Immature natural killer cell (primary cell): ENCODE data around the gene TMEM63A. TPM values are rescaled to one million over a fixed set of nuclear protein-coding genes. Genes with fewer than 3 reads are reported as not detected.

Experiments used
- DNase-seq, 3 donors: peaks; one replicate each; pipeline ENCODE4 v3.0.0; 2022; ENCODE audit warnings: mixed read lengths in 1 of 3
- H3K27ac Mint-ChIP-seq, 6 donors: one replicate each; pipeline ENCODE4 v1.8.0; 2020; ENCODE audit warnings: mixed read lengths in 6 of 6, mild to moderate bottlenecking in 5 of 6, inconsistent platforms in 4 of 6, moderate library complexity in 3 of 6
- H3K27me3 Mint-ChIP-seq, 3 donors: one replicate each; pipeline ENCODE4 v1.8.0; 2020 to 2021; ENCODE audit warnings: low read depth in 3 of 3, mild to moderate bottlenecking in 3 of 3, mixed read lengths in 3 of 3, moderate library complexity in 3 of 3, inconsistent platforms in 1 of 3
- H3K36me3 Mint-ChIP-seq, 3 donors: one replicate each; pipeline ENCODE4 v1.8.0; 2020; ENCODE audit warnings: mixed read lengths in 3 of 3, inconsistent platforms in 2 of 3, mild to moderate bottlenecking in 2 of 3
- H3K4me1 Mint-ChIP-seq, 2 donors: one replicate each; pipeline ENCODE4 v1.8.0; 2020; ENCODE audit warnings: inconsistent platforms in 2 of 2, mild to moderate bottlenecking in 2 of 2, mixed read lengths in 2 of 2, moderate library complexity in 1 of 2
- H3K4me3 Mint-ChIP-seq, 5 donors: one replicate each; pipeline ENCODE4 v1.8.0; 2020; ENCODE audit warnings: mild to moderate bottlenecking in 5 of 5, mixed read lengths in 5 of 5, inconsistent platforms in 3 of 5, moderate library complexity in 3 of 5
- H3K9me3 Mint-ChIP-seq, 6 donors: one replicate each; pipeline ENCODE4 v1.8.0; 2020; ENCODE audit warnings: mild to moderate bottlenecking in 6 of 6, mixed read lengths in 6 of 6, inconsistent platforms in 4 of 6, moderate library complexity in 3 of 6
- polyA plus RNA-seq, 3 donors: library from polyadenylated mRNA; unstranded; fragments of 300-500 nt; fragmentation: Illumina TruSeq; gene quantifications; one replicate each; pipeline ENCODE4 v1.2.3, GENCODE V29; 2021

The TMEM63A gene
- polyA plus RNA-seq, 3 donors from 2014 or later, result 10.1 to 27.4 (median 11.1) TPM

DNA sequence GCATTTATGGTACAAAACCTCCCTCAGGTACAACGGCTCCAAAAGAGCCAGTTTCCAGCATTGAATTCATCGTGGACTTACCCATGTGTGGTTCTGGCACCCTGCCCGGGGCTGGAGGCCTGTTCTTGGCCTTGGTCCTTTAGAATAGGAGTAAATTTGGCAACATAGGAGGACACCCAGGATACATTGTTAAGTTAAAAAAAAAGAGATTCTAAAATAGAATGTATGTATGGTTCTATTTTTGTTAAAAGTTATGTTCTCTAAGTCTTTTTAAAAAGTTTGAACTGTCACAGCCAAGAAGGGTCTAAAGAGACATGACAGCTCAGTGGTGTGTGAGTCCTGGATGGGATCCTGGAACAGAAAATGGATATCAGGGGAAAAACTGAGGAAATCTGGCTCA is 46.3 kb downstream of the TMEM63A start:
- H3K4me3 Mint-ChIP-seq, result no peak overlapping the region
- H3K36me3 Mint-ChIP-seq, result peaks cover 0 to 4% (median 0%) of the 10 kb centered on the region in 3 donors
- peaks cover 0 to 3% (median 2%) of the 10 kb centered on the region in 3 donors for H3K27me3 Mint-ChIP-seq
- peaks cover 5% of the 10 kb centered on the region in 2 donors for H3K4me1 Mint-ChIP-seq
- no peak overlapping the region for H3K27ac Mint-ChIP-seq
- no peaks in the 10 kb centered on the region for H3K9me3 Mint-ChIP-seq
- DNase-seq, result no peak

DNA sequence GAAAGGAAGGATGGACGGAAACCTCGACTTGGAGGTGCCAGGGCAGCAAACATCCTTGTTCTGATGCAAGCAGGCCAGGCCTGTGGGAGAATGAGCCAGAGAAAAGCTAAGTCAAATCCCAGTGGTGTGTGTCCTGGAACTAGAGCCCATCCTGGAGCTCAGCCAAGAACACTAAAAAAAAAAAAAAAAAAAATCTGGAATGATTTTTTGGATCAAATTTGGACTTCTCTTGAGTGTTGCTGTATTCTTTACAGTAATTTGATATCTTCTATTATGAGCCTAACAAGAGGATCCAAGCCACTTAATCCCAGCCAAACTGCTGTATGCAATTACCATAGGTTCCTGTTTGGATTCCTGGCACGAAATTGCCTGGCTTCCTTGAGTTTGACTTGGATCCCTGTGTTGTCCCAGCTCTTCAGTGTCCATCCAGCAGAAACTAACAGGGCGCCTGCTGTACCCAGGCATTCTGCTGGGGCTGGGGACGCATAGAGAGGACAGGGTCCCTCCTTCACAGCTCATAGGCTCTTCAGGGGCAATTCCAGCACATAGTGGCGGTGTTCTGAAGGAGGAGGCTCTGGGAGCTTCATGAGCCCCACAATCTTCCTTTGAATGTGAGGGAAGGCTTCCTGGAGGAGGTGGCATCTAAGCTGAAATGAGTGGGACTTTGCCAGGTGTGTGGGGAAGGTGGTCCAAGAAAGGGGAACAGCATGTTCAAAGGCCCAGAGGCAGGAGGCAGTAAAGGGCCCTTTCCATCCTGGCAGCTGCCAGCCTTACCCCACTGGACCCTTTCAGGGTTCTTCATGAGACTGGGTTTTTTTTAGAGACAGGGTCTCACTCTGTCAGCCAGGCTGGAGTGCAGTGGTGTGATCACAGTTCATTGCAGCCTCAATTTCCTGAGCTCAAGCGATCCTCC is 47.5 kb downstream of the TMEM63A start:
- H3K36me3 Mint-ChIP-seq, result peaks cover 0 to 4% (median 0%) of the 10 kb centered on the region in 3 donors
- no peaks in the 10 kb centered on the region for H3K9me3 Mint-ChIP-seq
- H3K27me3 Mint-ChIP-seq, result peaks cover 0 to 3% (median 0%) of the 10 kb centered on the region in 3 donors
- no peak for DNase-seq
- H3K4me1 Mint-ChIP-seq, result no peaks in the 10 kb centered on the region
- H3K27ac Mint-ChIP-seq, result no peak overlapping the region
- H3K4me3 Mint-ChIP-seq, result no peak overlapping the region

DNA sequence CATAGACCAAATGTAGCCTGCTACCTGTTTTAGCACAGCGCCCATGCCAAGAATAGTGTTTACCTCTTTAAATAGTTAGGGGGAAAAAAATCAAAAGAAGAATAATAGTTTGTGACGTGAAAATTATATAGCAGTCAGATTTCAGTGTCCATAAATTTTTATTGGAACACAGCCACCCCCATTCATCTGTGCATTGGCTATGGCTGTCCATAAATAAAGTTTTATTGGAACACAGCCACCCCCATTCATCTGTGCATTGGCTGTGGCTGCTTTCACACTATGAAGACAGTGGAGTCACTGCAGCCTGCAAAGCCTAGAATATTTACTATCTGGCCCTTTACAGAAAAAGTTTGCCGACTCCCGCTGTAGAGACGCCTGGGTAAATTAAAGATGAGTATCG is 51.3 kb downstream of the TMEM63A start:
- Mint-ChIP-seq H3K9me3 (no peaks in the 10 kb centered on the region), H3K27me3 (peaks cover 0 to 3% (median 0%) of the 10 kb centered on the region in 3 donors), H3K4me3 (no peak overlapping the region), H3K4me1 (no peaks in the 10 kb centered on the region), H3K36me3 (peaks cover 0 to 4% (median 0%) of the 10 kb centered on the region in 3 donors), H3K27ac (no peak overlapping the region)
- no peak for DNase-seq

DNA sequence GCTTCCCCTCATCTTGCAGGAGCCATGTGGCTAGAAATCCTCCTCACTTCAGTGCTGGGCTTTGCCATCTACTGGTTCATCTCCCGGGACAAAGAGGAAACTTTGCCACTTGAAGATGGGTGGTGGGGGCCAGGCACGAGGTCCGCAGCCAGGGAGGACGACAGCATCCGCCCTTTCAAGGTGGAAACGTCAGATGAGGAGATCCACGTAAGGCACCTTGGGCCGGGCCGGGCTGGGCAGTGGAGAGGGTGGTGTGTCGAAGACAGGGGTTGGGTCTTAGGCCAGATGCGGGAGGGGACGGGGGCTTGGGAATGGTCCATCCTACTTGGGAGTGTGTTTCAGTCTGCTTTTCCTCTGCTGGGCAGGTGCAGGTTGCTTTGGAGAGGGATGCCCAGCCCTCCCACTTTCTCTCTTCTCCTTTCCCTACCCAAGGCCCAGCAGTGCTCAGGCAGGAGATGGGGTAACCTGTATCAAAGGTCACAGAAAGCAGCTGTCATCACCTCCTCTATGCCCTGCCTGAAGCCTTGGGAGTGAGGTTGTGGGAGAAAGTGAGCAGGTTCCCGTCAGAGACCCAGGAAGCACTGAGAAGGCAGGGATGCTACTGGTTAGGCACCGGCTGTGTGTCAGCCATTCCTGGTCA is 53.4 kb downstream of the TMEM63A start:
- H3K9me3 Mint-ChIP-seq, result no peaks in the 10 kb centered on the region
- no peak overlapping the region for H3K27ac Mint-ChIP-seq
- H3K4me1 Mint-ChIP-seq, result no peaks in the 10 kb centered on the region
- no peak for DNase-seq
- peaks cover 0 to 3% (median 3%) of the 10 kb centered on the region in 3 donors for H3K27me3 Mint-ChIP-seq
- no peak overlapping the region for H3K4me3 Mint-ChIP-seq
- H3K36me3 Mint-ChIP-seq, result no peaks in the 10 kb centered on the region

DNA sequence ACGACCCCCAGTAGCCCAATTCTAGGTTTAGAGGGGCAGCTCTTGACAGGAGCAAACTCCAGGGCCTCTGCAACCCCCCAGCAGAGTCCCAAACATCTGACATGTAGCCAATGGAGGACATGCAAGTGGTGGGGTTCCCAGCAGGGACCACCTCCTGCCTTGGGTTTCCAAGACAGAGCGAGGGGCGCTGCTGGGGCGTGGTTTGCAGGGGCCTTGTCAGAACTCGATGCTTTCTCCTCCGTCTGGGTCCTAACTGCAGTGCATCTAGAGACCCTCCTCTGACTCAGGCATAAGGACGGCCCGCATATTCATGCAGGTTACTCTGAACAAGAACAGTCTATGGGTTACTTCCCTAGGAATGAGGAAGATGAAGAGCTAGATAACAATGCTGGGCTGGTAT is 55.1 kb downstream of the TMEM63A start:
- Mint-ChIP-seq H3K36me3 (peaks cover 0 to 4% (median 0%) of the 10 kb centered on the region in 3 donors), H3K4me3 (no peak overlapping the region), H3K9me3 (no peaks in the 10 kb centered on the region), H3K27me3 (peaks cover 0 to 3% (median 3%) of the 10 kb centered on the region in 3 donors), H3K4me1 (no peaks in the 10 kb centered on the region), H3K27ac (no peak overlapping the region)
- DNase-seq, result no peak

DNA sequence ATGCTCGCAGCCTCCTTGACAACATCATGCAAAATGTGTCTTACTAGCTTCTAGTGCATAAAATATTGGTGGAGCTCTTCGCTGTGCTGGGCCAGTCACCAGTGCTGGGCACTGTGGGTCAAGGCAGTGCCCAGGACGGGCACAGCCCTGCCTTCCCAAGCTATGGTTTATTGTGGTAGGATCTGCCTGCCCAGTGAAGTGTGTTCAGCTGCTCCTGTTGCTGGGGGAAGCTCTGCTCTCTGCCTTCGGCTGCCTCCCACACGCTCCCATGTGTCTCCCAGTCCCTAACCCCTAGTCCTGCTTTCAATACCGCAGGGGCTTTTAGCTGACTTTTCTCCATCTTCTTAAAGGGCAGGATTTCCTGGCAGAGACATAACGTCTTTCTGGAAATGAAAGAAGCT is 56.6 kb downstream of the TMEM63A start:
- Mint-ChIP-seq H3K27ac (no peak overlapping the region), H3K4me3 (no peak overlapping the region), H3K36me3 (peaks cover 0 to 4% (median 0%) of the 10 kb centered on the region in 3 donors), H3K9me3 (no peaks in the 10 kb centered on the region), H3K27me3 (peaks cover 0 to 3% (median 0%) of the 10 kb centered on the region in 3 donors), H3K4me1 (no peaks in the 10 kb centered on the region)
- no peak for DNase-seq

DNA sequence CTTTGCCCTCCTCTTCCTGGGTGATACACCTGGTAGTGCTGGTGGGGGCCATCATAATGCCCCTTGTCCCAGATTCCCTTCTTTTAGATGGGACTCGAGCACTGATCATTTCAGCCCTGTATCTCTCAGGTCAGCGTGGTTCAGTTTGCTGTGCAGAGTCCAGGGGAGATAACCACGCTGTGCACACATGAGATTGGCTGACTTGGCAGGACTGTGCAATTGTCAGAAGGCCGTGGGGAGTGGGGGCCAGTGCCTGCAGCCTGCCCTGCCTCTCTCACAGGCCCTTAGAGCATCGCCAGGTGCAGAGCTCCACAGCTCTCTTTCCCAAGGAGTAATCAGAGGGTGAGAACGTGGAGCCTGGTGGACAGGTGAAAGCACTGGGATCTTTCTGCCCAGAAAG is 57.1 kb downstream of the TMEM63A start:
- Mint-ChIP-seq H3K9me3 (no peaks in the 10 kb centered on the region), H3K4me1 (no peaks in the 10 kb centered on the region), H3K27me3 (peaks cover 0 to 3% (median 0%) of the 10 kb centered on the region in 3 donors), H3K36me3 (peaks cover 0 to 4% (median 0%) of the 10 kb centered on the region in 3 donors), H3K4me3 (no peak overlapping the region), H3K27ac (no peak overlapping the region)
- DNase-seq, result no peak

DNA sequence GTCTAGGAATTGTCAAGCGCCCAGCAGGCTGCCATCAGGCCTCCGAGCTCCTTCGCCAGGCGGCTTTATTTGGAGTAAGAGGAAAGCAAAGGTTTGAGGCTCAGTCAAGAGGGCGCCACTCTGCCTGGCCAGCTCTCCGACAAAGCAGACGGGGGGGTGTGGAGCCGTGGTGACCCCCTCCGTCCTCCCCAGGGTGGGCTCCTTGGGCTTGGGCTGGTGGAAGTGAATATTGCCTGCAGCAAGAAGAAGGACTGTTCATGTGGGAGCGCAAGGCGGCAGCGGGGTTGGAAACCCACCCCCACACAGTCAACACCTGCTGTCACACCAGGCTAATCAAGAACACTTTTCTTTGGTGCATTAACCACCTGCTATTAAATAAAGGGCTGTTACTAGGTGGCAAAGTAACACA is 57.6 kb downstream of the TMEM63A start:
- no peak for DNase-seq
- peaks cover 0 to 6% (median 0%) of the 10 kb centered on the region in 3 donors for H3K36me3 Mint-ChIP-seq
- peaks cover 0 to 3% (median 0%) of the 10 kb centered on the region in 3 donors for H3K27me3 Mint-ChIP-seq
- no peak overlapping the region for H3K4me3 Mint-ChIP-seq
- H3K9me3 Mint-ChIP-seq, result no peaks in the 10 kb centered on the region
- no peaks in the 10 kb centered on the region for H3K4me1 Mint-ChIP-seq
- H3K27ac Mint-ChIP-seq, result no peak overlapping the region

DNA sequence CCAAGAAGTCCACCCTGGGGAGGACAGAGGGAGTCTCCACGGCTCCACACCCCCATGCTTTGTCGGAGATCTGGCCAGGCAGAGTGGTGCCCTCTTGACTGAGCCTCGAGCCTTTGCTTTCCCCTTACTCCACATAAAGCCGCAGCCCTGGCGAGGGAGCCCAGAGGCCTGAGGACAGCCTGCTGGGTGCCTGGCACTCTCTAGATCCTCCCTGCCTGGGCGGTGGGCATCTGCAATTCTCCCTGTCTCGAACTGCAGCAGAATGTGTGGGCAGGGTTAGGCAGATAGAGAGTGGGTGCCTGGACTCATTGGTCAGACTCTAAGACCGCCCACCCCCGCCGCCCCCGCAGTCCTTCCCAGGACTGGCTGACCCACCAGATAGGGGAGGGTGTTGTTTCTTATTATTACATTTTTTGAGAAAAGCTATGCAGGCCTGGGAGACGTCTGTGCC is 58.3 kb downstream of the TMEM63A start:
- no peak overlapping the region for H3K27ac Mint-ChIP-seq
- peaks cover 0 to 8% (median 0%) of the 10 kb centered on the region in 3 donors for H3K36me3 Mint-ChIP-seq
- H3K9me3 Mint-ChIP-seq, result no peaks in the 10 kb centered on the region
- peaks cover 0 to 3% (median 0%) of the 10 kb centered on the region in 3 donors for H3K27me3 Mint-ChIP-seq
- H3K4me3 Mint-ChIP-seq, result no peak overlapping the region
- no peaks in the 10 kb centered on the region for H3K4me1 Mint-ChIP-seq
- DNase-seq, result no peak

DNA sequence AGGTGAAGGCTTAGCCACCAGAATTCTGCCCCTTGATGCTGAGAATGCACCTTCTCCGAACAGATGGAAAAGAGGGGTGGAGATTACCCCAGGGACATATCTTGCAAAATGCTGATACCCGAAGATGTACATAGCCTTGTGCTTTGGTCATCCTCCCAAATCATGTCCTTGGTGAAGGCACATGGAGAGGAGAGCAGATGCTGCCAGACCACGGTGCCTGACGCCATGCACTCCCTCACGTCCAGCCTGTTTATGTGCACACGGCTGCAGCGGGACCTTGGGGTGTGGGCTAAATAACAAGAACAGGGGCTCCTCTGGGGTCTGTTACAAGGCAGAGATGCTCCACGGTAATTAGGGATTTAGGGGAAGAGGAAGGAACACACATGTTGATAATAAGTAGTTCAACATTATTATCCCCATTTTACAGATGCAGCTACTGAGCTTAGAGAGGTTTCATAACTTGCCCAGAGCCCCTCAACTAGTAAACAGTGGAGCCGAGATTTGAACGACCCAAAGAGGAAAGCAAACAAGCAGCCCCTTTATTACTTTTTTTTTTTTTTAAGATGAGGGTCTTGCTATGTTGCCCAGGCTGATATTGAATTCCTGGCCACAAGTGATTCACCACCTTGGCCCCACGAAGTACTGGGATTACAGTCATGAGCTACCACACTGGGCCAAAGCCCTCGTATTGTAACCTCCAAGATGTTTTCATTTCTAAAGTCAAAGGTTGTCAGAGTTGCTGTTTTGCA is 59.4 kb downstream of the TMEM63A start:
- no peak for DNase-seq
- Mint-ChIP-seq H3K9me3 (no peaks in the 10 kb centered on the region), H3K4me1 (no peaks in the 10 kb centered on the region), H3K36me3 (peaks cover 0 to 8% (median 0%) of the 10 kb centered on the region in 3 donors), H3K4me3 (no peak overlapping the region), H3K27me3 (peaks cover 0 to 3% (median 0%) of the 10 kb centered on the region in 3 donors), H3K27ac (no peak overlapping the region)

DNA sequence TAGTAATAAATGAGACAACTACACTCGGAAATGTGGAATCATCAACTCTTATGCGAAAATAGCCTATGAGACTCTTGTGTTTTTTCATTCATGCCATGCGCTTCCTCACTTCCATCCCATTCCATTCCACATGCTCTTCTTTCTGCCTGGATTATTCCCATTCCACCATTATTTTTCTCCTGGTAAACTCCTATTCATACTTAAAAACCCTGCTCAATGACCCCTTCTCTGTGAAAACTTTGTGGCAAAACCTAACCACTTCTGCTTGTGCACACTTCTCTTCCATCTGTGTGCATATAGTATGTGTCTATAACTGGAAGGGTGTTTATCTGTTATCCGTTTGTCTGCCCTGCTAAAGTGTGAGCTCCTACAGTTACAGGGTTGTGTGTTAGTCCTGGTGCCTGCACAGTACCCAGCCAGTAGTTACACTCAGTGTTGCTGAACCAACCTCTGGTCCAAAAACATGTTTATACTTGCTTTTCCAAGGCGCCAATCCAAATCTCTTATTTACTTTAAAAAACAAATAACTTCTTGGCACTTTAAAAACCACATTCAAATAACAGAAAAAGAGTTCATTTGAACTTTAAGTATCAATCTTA is 61.6 kb downstream of the TMEM63A start:
- Mint-ChIP-seq H3K27ac (no peak overlapping the region), H3K36me3 (peaks cover 0 to 8% (median 0%) of the 10 kb centered on the region in 3 donors), H3K27me3 (peaks cover 0 to 2% (median 0%) of the 10 kb centered on the region in 3 donors), H3K4me3 (no peak overlapping the region), H3K4me1 (no peaks in the 10 kb centered on the region), H3K9me3 (no peaks in the 10 kb centered on the region)
- no peak for DNase-seq

DNA sequence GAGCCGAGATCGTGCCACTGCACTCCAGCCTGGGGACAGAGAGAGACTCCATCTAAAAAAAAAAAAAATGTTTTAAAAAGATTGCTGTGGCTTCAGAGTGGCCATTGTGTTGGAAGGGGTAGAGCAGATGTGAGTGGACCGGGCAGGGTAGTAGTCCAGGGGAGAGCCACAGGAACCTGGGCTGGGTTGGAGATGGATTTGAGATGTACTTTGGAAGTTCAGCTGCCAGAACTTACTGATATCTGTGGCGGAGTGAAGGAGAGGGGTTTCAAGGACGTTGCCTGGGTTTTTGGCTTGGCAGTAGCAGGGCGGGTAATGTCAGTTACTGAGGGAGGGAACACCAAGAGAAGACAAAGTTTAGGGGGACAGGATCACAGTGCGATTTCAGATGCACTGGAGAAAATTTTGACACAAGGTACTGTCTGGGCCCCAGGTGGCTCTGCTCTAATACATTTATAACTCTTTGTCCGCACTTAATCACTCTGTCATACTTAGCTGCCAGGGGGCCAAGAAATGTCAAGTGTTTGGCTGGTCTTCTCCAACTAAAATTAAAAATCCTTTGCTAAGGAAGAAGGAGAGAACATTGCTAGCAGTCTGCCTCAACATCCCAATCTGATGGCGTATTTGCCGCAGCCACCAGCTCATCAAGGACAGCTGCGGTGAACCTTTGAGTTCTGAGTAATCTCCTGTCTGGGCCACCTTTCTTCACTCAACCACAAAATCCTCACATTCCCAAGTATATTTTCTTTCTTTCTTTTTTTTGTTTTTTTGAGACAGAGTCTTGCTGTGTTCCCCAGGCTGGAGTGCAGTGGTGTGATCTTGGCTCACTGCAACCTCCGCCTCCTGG is 62.6 kb downstream of the TMEM63A start:
- Mint-ChIP-seq H3K36me3 (peaks cover 0 to 8% (median 0%) of the 10 kb centered on the region in 3 donors), H3K4me1 (no peaks in the 10 kb centered on the region), H3K27ac (no peak overlapping the region), H3K4me3 (no peak overlapping the region), H3K9me3 (no peaks in the 10 kb centered on the region), H3K27me3 (peaks cover 0 to 2% (median 0%) of the 10 kb centered on the region in 3 donors)
- DNase-seq, result no peak
